Measurements from ENCODE around the gene PRSS58.

Gene PRSS58

DNA sequence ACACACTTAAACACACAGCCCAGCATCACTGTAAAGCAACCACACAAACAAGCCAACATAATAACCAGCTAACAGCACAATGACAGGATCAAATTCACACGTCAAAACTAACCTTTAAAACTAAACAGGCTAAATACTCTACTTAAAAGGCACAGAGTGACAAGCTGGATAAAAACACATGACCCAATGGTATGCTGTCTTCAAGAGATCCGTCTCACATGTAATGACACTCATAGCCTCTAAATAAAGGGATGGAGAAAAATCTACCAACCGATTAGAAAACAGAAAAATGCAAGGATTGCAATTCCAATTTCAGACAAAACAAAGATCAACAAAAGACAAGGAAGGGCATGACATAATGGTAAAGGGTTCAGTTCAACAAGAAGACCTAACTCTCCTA, 17.2 kb upstream of the PRSS58 start:
- no peaks in the 10 kb centered on the region for H3K27me3 ChIP-seq (replicated peaks)
- no peak for DNase-seq
- no peak for TF ChIP-seq CTCF (IDR thresholded peaks at IDR 0.05; ENCODE audit: low read depth, low read length, missing control alignments)
- H3K36me3 ChIP-seq (replicated peaks), result no peaks in the 10 kb centered on the region
- H3K4me3 ChIP-seq (ENCODE audit: low read depth, low read length), result no peak overlapping the region
- H3K27ac ChIP-seq, result no peak overlapping the region
- in situ Hi-C loops (cut with HindIII; ENCODE audit: low pct_ligation_motif_present, low sequenced_read_pairs), result no loop called here

DNA sequence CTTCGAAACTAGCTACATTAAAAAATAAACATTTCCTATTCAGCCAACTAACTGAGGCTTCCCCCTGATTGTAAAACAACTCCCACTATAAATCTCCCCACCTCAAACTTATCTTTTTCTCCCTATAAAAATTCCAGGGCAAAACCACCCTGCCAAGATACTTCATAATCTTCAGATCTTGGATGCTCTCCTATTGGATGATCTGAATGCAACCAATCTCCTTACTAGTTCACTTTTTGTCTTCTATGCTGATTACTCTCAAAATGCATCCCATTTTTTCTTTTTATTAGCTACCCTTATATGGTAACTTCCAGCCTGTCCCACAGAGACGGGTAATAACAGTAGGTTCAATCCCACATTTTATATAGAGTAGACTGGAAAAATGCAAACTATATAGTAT, 15.0 kb upstream of the PRSS58 start:
- Histone ChIP-seq H3K27me3 (replicated peaks) (no peaks in the 10 kb centered on the region), H3K4me3 (ENCODE audit: low read depth, low read length) (no peak overlapping the region), H3K36me3 (replicated peaks) (no peaks in the 10 kb centered on the region), H3K27ac (no peak overlapping the region)
- in situ Hi-C loops (cut with HindIII; ENCODE audit: low pct_ligation_motif_present, low sequenced_read_pairs), result no loop called here
- no peak for DNase-seq
- TF ChIP-seq CTCF (IDR thresholded peaks at IDR 0.05; ENCODE audit: low read depth, low read length, missing control alignments), result no peak

DNA sequence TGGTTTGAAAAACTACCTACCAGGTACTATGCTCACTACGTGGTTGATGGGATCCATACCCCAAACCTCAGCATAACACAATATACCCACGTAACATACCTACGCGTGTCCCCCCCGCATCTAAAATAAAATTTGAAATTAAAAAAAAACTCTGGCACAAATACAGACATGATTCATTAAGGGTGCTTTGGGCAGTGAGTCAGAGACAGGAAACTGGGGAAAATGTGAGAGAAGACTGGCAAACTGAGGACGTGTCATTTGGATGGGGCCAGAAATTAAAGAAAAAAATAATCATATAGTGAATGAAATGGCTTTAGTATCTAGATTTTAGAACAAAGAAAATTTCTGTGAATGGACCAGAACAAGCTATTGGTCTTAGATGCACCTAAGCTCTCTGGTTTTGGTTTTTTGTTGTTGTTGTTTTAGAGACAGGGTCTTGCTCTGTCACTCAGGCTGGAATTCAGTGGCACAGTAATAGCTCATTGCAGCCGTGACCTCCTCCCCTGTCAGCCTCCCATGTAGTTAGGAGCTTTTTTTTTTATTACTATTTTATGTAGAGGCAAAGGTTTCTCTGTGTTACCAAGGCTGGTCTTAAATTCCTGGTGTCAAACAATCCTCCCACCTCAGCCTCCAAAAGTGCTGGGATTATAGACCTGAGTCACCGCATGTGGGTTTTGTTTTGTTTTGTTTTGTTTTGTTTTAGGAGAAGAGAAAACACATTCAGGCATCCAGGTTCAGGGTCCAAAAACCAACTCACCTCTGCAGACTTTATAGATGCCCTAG, 5.9 kb upstream of the PRSS58 start:
- no peak for TF ChIP-seq CTCF (IDR thresholded peaks at IDR 0.05; ENCODE audit: low read depth, low read length, missing control alignments)
- Histone ChIP-seq H3K27ac (peak overlapping the region; percentile 55), H3K36me3 (replicated peaks) (no peaks in the 10 kb centered on the region), H3K27me3 (replicated peaks) (no peaks in the 10 kb centered on the region), H3K4me3 (ENCODE audit: low read depth, low read length) (no peak overlapping the region)
- in situ Hi-C loops (cut with HindIII; ENCODE audit: low pct_ligation_motif_present, low sequenced_read_pairs), result no loop called here
- peak; percentile 47 for DNase-seq

DNA sequence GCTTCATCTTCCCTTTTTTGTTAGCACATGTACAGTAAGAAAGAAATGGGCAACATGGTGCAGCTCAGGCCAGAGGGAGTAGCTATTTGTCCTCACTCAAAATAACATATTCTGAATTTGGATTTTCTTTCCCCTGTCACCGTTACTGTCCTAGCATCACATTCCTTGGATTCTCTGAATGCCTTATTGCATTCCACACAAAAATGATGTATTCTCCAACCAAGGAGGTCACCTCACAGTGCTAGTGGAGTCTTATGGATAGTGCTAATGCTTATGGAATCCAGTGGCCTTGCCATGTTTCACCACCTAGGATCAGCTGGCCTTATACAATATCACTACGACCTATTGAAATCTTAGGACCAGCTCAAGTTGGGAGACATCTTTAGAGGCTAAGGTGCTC, 7.2 kb downstream of the PRSS58 start:
- no peak for TF ChIP-seq CTCF (IDR thresholded peaks at IDR 0.05; ENCODE audit: low read depth, low read length, missing control alignments)
- Histone ChIP-seq H3K36me3 (replicated peaks) (no peaks in the 10 kb centered on the region), H3K4me3 (ENCODE audit: low read depth, low read length) (no peak overlapping the region), H3K27ac (no peak overlapping the region), H3K27me3 (replicated peaks) (no peaks in the 10 kb centered on the region)
- no peak for DNase-seq
- in situ Hi-C loops (cut with HindIII; ENCODE audit: low pct_ligation_motif_present, low sequenced_read_pairs), result no loop called here

DNA sequence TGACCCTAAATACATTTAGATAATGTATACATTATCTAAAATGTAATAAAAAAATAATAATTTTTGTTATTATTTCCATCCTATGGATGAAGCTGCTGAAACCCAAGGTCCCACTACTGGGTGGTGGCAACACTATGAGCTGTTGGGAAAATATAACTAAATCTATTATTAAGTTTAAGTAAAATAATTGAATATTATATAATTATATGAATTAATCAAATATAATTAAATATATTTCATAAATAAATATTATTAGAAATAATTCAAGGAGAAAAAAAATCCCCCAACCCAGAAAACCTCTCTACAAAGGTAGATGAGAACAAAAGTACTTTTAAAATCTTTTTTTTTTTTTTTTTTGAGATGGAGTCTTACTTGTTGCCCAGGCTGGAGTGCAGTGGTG, 7.9 kb downstream of the PRSS58 start:
- Histone ChIP-seq H3K27me3 (replicated peaks) (no peaks in the 10 kb centered on the region), H3K27ac (no peak overlapping the region), H3K36me3 (replicated peaks) (no peaks in the 10 kb centered on the region), H3K4me3 (ENCODE audit: low read depth, low read length) (no peak overlapping the region)
- in situ Hi-C loops (cut with HindIII; ENCODE audit: low pct_ligation_motif_present, low sequenced_read_pairs), result no loop called here
- TF ChIP-seq CTCF (IDR thresholded peaks at IDR 0.05; ENCODE audit: low read depth, low read length, missing control alignments), result no peak
- DNase-seq, result no peak

Data from brain microvascular endothelial cell (primary cell).